HCT116 (cell line): ENCODE measurements around the gene PLEKHA8.

Experiments
- EGR1 ChIP-seq: IDR thresholded peaks from 2 replicates; pipeline ENCODE4 v1.6.1; 2012; ENCODE audit warnings: low read depth
- EZH2phosphoT487 ChIP-seq: fragments of 200-600 bp; IDR thresholded peaks from 2 replicates; pipeline ENCODE4 v1.6.1; 2018; ENCODE audit warnings: antibody characterized with exemption, borderline replicate concordance
- TCF7L2 ChIP-seq: IDR thresholded peaks from 2 replicates; pipeline ENCODE4 v1.7.0; 2011; ENCODE audit warnings: borderline replicate concordance, inconsistent platforms; ENCODE audit not compliant: insufficient read depth, insufficient read length; ENCODE audit errors: extremely low read depth
- YY1 ChIP-seq: IDR thresholded peaks from 2 replicates; pipeline ENCODE4 v1.6.1; 2011; ENCODE audit warnings: low read length, low read depth, moderate library complexity, mild to moderate bottlenecking; ENCODE audit not compliant: insufficient replicate concordance; ENCODE audit errors: extremely low read depth
- TF ChIP-seq, protein P1 (sequence below), 3 experiments: fragments of 200-600 bp in 1 of 3; sonication (generic) in 1 of 3; IDR thresholded peaks in 2 of 3; conservative IDR thresholded peaks in 1 of 3; 2 replicates each; pipeline ENCODE4 v1.5.1; 2012 to 2017; ENCODE audit warnings: low read depth in 2 of 3, low read length in 2 of 3, antibody characterized with exemption in 1 of 3, borderline replicate concordance in 1 of 3, control low read depth in 1 of 3, mild to moderate bottlenecking in 1 of 3, mixed read lengths in 1 of 3, mixed run types in 1 of 3, moderate library complexity in 1 of 3; ENCODE audit not compliant: insufficient read depth in 1 of 3

DNA sequence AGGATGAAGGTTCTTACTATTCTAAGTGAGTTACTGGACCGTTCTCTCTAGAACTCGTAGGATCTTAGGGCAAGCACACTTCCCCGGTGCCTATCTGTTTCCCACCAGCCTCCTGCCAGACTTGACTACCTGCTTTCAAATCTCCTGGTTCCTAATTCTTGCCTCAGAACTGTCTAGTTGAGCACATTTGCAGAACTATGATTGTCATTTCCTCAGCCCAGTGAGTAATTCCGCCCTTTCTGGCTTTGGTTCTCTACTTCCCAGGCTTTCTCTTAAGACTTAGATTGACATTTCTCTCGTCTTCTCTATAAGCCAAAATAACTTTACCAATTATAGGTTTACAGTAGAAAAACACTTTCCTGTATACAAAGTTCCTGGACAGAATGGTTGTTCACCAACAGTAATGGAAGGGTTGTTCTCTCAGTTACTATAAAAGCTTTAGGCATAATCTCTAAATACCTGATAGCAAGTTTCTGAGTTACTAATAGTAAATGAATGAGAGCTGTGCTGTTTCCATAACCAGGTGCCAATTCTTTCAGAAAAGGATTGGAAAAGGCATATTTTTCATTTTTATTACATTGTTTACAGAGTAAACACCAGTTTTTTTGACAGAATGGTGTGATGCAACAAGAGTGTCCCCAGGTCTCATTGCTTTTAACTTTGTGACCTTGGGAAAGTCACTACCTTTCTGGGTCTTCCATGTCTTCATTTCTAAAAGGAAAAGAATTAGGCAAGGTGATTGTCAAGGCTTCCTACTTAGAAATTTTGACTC, 41.1 kb downstream of the PLEKHA8 start:
- no peak for TF ChIP-seq EZH2phosphoT487
- TF ChIP-seq, protein P1, sequence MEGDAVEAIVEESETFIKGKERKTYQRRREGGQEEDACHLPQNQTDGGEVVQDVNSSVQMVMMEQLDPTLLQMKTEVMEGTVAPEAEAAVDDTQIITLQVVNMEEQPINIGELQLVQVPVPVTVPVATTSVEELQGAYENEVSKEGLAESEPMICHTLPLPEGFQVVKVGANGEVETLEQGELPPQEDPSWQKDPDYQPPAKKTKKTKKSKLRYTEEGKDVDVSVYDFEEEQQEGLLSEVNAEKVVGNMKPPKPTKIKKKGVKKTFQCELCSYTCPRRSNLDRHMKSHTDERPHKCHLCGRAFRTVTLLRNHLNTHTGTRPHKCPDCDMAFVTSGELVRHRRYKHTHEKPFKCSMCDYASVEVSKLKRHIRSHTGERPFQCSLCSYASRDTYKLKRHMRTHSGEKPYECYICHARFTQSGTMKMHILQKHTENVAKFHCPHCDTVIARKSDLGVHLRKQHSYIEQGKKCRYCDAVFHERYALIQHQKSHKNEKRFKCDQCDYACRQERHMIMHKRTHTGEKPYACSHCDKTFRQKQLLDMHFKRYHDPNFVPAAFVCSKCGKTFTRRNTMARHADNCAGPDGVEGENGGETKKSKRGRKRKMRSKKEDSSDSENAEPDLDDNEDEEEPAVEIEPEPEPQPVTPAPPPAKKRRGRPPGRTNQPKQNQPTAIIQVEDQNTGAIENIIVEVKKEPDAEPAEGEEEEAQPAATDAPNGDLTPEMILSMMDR (IDR thresholded peaks at IDR 0.05 in 2 of 3, conservative IDR thresholded peaks at IDR 0.05 in 1 of 3; ENCODE audit: borderline replicate concordance in 1 of 3, insufficient read depth in 1 of 3, low read depth in 2 of 3, low read length in 2 of 3): no peak
- no peak for TF ChIP-seq EGR1
- no peak for TF ChIP-seq TCF7L2
- TF ChIP-seq YY1: no peak
